ENCODE measurements around the gene SPTBN1.
A peak's percentile ranks its signal among the peaks of the same experiment; 100 is the strongest.

SPTBN1 gene

GRCh38 chr2:54671875-54672589 is 215.9 kb downstream of the SPTBN1 start:
- Histone ChIP-seq H3K36me3 (ENCODE audit: control insufficient read depth in 2 of 2, insufficient read depth in 2 of 2, low read length in 2 of 2) (peaks cover 31 to 38% of the 10 kb centered on the region in 2 donors), H3K9ac (ENCODE audit: low read depth in 1 of 2, low read length in 2 of 2) (no peak overlapping the region), H3K27me3 (ENCODE audit: control insufficient read depth in 2 of 2, insufficient read depth in 2 of 2, low read length in 2 of 2) (no peaks in the 10 kb centered on the region), H3K4me1 (ENCODE audit: control insufficient read depth in 2 of 2, insufficient read depth in 2 of 2, low read length in 2 of 2) (peaks cover 11 to 12% of the 10 kb centered on the region in 2 donors), H3K4me3 (ENCODE audit: low read length in 2 of 2) (no peak overlapping the region), H3K27ac (ENCODE audit: low read depth in 2 of 2, low read length in 2 of 2) (peak overlapping the region in 1 of 2 donors; percentile 84), H3K9me3 (ENCODE audit: control insufficient read depth in 2 of 2, low read length in 2 of 2) (no peaks in the 10 kb centered on the region)

GRCh38 chr2:54672590-54673456 is 216.7 kb downstream of the SPTBN1 start:
- Histone ChIP-seq H3K27me3 (ENCODE audit: control insufficient read depth in 2 of 2, insufficient read depth in 2 of 2, low read length in 2 of 2) (no peaks in the 10 kb centered on the region), H3K9me3 (ENCODE audit: control insufficient read depth in 2 of 2, low read length in 2 of 2) (no peaks in the 10 kb centered on the region), H3K4me3 (ENCODE audit: low read length in 2 of 2) (peak overlapping the region; percentile 40 to 56), H3K36me3 (ENCODE audit: control insufficient read depth in 2 of 2, insufficient read depth in 2 of 2, low read length in 2 of 2) (peaks cover 24 to 31% of the 10 kb centered on the region in 2 donors), H3K27ac (ENCODE audit: low read depth in 2 of 2, low read length in 2 of 2) (peak overlapping the region; percentile 77 to 84), H3K9ac (ENCODE audit: low read depth in 1 of 2, low read length in 2 of 2) (peak overlapping the region; percentile 1 to 71), H3K4me1 (ENCODE audit: control insufficient read depth in 2 of 2, insufficient read depth in 2 of 2, low read length in 2 of 2) (peaks cover 11 to 12% of the 10 kb centered on the region in 2 donors)

- H3K4me1 ChIP-seq (ENCODE audit: control insufficient read depth in 2 of 2, insufficient read depth in 2 of 2, low read length in 2 of 2): peaks cover 11 to 12% of the 10 kb centered on the region in 2 donors
Measured at GRCh38 chr2:54673501-54673998, 217.4 kb downstream of the SPTBN1 start.

GRCh38 chr2:54675281-54675680 is 219.2 kb downstream of the SPTBN1 start:
- Histone ChIP-seq H3K36me3 (ENCODE audit: control insufficient read depth in 2 of 2, insufficient read depth in 2 of 2, low read length in 2 of 2) (peaks cover 5 to 8% of the 10 kb centered on the region in 2 donors), H3K9ac (ENCODE audit: low read depth in 1 of 2, low read length in 2 of 2) (no peak overlapping the region), H3K27me3 (ENCODE audit: control insufficient read depth in 2 of 2, insufficient read depth in 2 of 2, low read length in 2 of 2) (no peaks in the 10 kb centered on the region), H3K4me3 (ENCODE audit: low read length in 2 of 2) (no peak overlapping the region), H3K9me3 (ENCODE audit: control insufficient read depth in 2 of 2, low read length in 2 of 2) (no peaks in the 10 kb centered on the region), H3K4me1 (ENCODE audit: control insufficient read depth in 2 of 2, insufficient read depth in 2 of 2, low read length in 2 of 2) (peaks cover 6 to 11% of the 10 kb centered on the region in 2 donors), H3K27ac (ENCODE audit: low read depth in 2 of 2, low read length in 2 of 2) (no peak overlapping the region)

More at GRCh38 chr2:54673501-54673998, 217.4 kb downstream of the SPTBN1 start:
- H3K36me3 ChIP-seq (ENCODE audit: control insufficient read depth in 2 of 2, insufficient read depth in 2 of 2, low read length in 2 of 2): peaks cover 17 to 25% of the 10 kb centered on the region in 2 donors
- H3K9me3 ChIP-seq (ENCODE audit: control insufficient read depth in 2 of 2, low read length in 2 of 2): no peaks in the 10 kb centered on the region
- H3K9ac ChIP-seq (ENCODE audit: low read depth in 1 of 2, low read length in 2 of 2): peak overlapping the region; percentile 1 to 71
- H3K4me3 ChIP-seq (ENCODE audit: low read length in 2 of 2): peak overlapping the region; percentile 40 to 56
- H3K27ac ChIP-seq (ENCODE audit: low read depth in 2 of 2, low read length in 2 of 2): peak overlapping the region; percentile 77 to 84
- H3K27me3 ChIP-seq (ENCODE audit: control insufficient read depth in 2 of 2, insufficient read depth in 2 of 2, low read length in 2 of 2): no peaks in the 10 kb centered on the region

- H3K4me3 ChIP-seq (ENCODE audit: low read length in 2 of 2): no peak overlapping the region
- no peak overlapping the region for H3K27ac ChIP-seq (ENCODE audit: low read depth in 2 of 2, low read length in 2 of 2)
- H3K27me3 ChIP-seq (ENCODE audit: control insufficient read depth in 2 of 2, insufficient read depth in 2 of 2, low read length in 2 of 2): no peaks in the 10 kb centered on the region
- peaks cover under 1 to 4% of the 10 kb centered on the region in 2 donors for H3K36me3 ChIP-seq (ENCODE audit: control insufficient read depth in 2 of 2, insufficient read depth in 2 of 2, low read length in 2 of 2)
- no peaks in the 10 kb centered on the region for H3K9me3 ChIP-seq (ENCODE audit: control insufficient read depth in 2 of 2, low read length in 2 of 2)
- H3K9ac ChIP-seq (ENCODE audit: low read depth in 1 of 2, low read length in 2 of 2): no peak overlapping the region
- peaks cover 6 to 11% of the 10 kb centered on the region in 2 donors for H3K4me1 ChIP-seq (ENCODE audit: control insufficient read depth in 2 of 2, insufficient read depth in 2 of 2, low read length in 2 of 2)
Measured at GRCh38 chr2:54675738-54676137, 219.6 kb downstream of the SPTBN1 start.

GRCh38 chr2:54676656-54677055 is 220.5 kb downstream of the SPTBN1 start:
- H3K4me3 ChIP-seq (ENCODE audit: low read length in 2 of 2): no peak overlapping the region
- no peaks in the 10 kb centered on the region for H3K27me3 ChIP-seq (ENCODE audit: control insufficient read depth in 2 of 2, insufficient read depth in 2 of 2, low read length in 2 of 2)
- H3K27ac ChIP-seq (ENCODE audit: low read depth in 2 of 2, low read length in 2 of 2): no peak overlapping the region

GRCh38 chr2:54677476-54678265 is 221.5 kb downstream of the SPTBN1 start:
- H3K36me3 ChIP-seq (ENCODE audit: control insufficient read depth in 2 of 2, insufficient read depth in 2 of 2, low read length in 2 of 2): no peaks in the 10 kb centered on the region
- H3K9ac ChIP-seq (ENCODE audit: low read depth in 1 of 2, low read length in 2 of 2): no peak overlapping the region
- H3K27me3 ChIP-seq (ENCODE audit: control insufficient read depth in 2 of 2, insufficient read depth in 2 of 2, low read length in 2 of 2): no peaks in the 10 kb centered on the region
- H3K4me3 ChIP-seq (ENCODE audit: low read length in 2 of 2): no peak overlapping the region
- no peak overlapping the region for H3K27ac ChIP-seq (ENCODE audit: low read depth in 2 of 2, low read length in 2 of 2)
- no peaks in the 10 kb centered on the region for H3K9me3 ChIP-seq (ENCODE audit: control insufficient read depth in 2 of 2, low read length in 2 of 2)
- H3K4me1 ChIP-seq (ENCODE audit: control insufficient read depth in 2 of 2, insufficient read depth in 2 of 2, low read length in 2 of 2): peaks cover 6 to 9% of the 10 kb centered on the region in 2 donors

More at GRCh38 chr2:54676656-54677055, 220.5 kb downstream of the SPTBN1 start:
- Histone ChIP-seq H3K9me3 (ENCODE audit: control insufficient read depth in 2 of 2, low read length in 2 of 2) (no peaks in the 10 kb centered on the region), H3K36me3 (ENCODE audit: control insufficient read depth in 2 of 2, insufficient read depth in 2 of 2, low read length in 2 of 2) (no peaks in the 10 kb centered on the region), H3K9ac (ENCODE audit: low read depth in 1 of 2, low read length in 2 of 2) (no peak overlapping the region), H3K4me1 (ENCODE audit: control insufficient read depth in 2 of 2, insufficient read depth in 2 of 2, low read length in 2 of 2) (peaks cover 6 to 11% of the 10 kb centered on the region in 2 donors)

GRCh38 chr2:54678719-54679118 is 222.6 kb downstream of the SPTBN1 start:
- H3K9ac ChIP-seq (ENCODE audit: low read depth in 1 of 2, low read length in 2 of 2): no peak overlapping the region
- no peaks in the 10 kb centered on the region for H3K9me3 ChIP-seq (ENCODE audit: control insufficient read depth in 2 of 2, low read length in 2 of 2)
- H3K36me3 ChIP-seq (ENCODE audit: control insufficient read depth in 2 of 2, insufficient read depth in 2 of 2, low read length in 2 of 2): no peaks in the 10 kb centered on the region
- H3K4me3 ChIP-seq (ENCODE audit: low read length in 2 of 2): no peak overlapping the region
- H3K27ac ChIP-seq (ENCODE audit: low read depth in 2 of 2, low read length in 2 of 2): no peak overlapping the region
- H3K27me3 ChIP-seq (ENCODE audit: control insufficient read depth in 2 of 2, insufficient read depth in 2 of 2, low read length in 2 of 2): no peaks in the 10 kb centered on the region
- H3K4me1 ChIP-seq (ENCODE audit: control insufficient read depth in 2 of 2, insufficient read depth in 2 of 2, low read length in 2 of 2): no peaks in the 10 kb centered on the region

- Histone ChIP-seq H3K27me3 (ENCODE audit: control insufficient read depth in 2 of 2, insufficient read depth in 2 of 2, low read length in 2 of 2) (no peaks in the 10 kb centered on the region), H3K4me1 (ENCODE audit: control insufficient read depth in 2 of 2, insufficient read depth in 2 of 2, low read length in 2 of 2) (no peaks in the 10 kb centered on the region), H3K9me3 (ENCODE audit: control insufficient read depth in 2 of 2, low read length in 2 of 2) (no peaks in the 10 kb centered on the region), H3K36me3 (ENCODE audit: control insufficient read depth in 2 of 2, insufficient read depth in 2 of 2, low read length in 2 of 2) (no peaks in the 10 kb centered on the region), H3K27ac (ENCODE audit: low read depth in 2 of 2, low read length in 2 of 2) (no peak overlapping the region), H3K9ac (ENCODE audit: low read depth in 1 of 2, low read length in 2 of 2) (no peak overlapping the region), H3K4me3 (ENCODE audit: low read length in 2 of 2) (no peak overlapping the region)
Measured at GRCh38 chr2:54680397-54681041, 224.4 kb downstream of the SPTBN1 start.

Measured in mucosa of rectum (tissue), 2 donors.